Epithelial cell of esophagus (primary cell): ENCODE data around the gene TUBGCP6.
A peak's percentile ranks its signal among the peaks of the same experiment; 100 is the strongest.

ENCODE experiments used
- DNase-seq: peaks from one replicate; pipeline ENCODE4 v3.0.0; 2010; ENCODE audit warnings: low read depth
- H3K4me3 ChIP-seq: 2 replicates; pipeline ENCODE4 v1.5.1; 2011; ENCODE audit warnings: mild to moderate bottlenecking, low read length, control low read depth
- TF ChIP-seq, protein P1 (sequence below): IDR thresholded peaks from 2 replicates; pipeline ENCODE4 v1.5.1; 2011; ENCODE audit warnings: low read depth, mild to moderate bottlenecking, low read length, control low read depth, inconsistent platforms; ENCODE audit not compliant: insufficient read depth; ENCODE audit errors: missing control alignments

The TUBGCP6 gene

DNA sequence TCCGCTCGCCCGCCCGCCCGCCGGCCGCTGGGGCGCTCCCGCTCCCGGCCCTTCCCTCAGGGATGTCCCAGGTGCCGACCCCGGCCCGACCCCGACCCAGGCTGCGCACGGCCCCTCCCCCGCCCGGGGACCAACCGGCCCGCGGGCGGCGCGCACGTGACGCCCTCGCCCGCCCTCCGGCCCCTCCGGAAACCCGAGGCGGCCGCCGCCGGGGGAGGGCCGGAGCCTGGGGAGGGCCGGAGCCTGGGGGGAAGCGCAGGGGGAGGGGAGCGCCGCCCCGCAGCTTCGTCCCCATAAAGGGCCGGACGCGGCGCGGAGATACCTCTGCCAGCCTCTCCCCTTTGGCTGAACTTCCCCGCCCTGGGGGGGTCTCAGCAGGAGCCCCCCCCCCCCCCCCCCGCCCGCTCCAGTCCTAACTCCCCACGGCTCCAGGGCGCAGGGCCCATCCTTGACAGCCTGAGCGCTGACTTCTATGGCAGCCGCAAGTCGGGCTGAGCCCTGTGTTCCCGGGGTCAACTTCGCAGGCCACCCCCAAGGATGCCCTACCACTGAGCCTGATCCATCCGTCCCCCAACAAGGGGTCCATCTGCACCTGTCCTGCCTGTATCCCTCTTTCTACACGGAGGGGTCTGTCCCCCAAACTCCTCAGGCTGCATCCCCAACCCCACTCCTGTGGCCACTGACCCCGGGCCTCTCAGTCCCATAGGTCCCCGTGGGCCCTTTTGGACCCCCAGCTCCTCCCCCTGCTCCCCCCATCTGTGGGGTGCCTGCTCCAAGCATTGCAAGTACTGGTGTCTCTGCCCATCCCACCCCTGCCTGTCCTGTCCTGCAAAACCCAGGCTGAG, 17.0 kb upstream of the TUBGCP6 start, which contains the start of gene MAPK12:
Gene MAPK12 (minus strand): TSS at position 69 of the 845 bp plus-strand sequence. CDS start 174 bp downstream, outside the sequence.
- no peak for DNase-seq
- H3K4me3 ChIP-seq: peak within 1 kb of the TSS; percentile 53
- TF ChIP-seq, protein P1, sequence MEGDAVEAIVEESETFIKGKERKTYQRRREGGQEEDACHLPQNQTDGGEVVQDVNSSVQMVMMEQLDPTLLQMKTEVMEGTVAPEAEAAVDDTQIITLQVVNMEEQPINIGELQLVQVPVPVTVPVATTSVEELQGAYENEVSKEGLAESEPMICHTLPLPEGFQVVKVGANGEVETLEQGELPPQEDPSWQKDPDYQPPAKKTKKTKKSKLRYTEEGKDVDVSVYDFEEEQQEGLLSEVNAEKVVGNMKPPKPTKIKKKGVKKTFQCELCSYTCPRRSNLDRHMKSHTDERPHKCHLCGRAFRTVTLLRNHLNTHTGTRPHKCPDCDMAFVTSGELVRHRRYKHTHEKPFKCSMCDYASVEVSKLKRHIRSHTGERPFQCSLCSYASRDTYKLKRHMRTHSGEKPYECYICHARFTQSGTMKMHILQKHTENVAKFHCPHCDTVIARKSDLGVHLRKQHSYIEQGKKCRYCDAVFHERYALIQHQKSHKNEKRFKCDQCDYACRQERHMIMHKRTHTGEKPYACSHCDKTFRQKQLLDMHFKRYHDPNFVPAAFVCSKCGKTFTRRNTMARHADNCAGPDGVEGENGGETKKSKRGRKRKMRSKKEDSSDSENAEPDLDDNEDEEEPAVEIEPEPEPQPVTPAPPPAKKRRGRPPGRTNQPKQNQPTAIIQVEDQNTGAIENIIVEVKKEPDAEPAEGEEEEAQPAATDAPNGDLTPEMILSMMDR: no peak

DNA sequence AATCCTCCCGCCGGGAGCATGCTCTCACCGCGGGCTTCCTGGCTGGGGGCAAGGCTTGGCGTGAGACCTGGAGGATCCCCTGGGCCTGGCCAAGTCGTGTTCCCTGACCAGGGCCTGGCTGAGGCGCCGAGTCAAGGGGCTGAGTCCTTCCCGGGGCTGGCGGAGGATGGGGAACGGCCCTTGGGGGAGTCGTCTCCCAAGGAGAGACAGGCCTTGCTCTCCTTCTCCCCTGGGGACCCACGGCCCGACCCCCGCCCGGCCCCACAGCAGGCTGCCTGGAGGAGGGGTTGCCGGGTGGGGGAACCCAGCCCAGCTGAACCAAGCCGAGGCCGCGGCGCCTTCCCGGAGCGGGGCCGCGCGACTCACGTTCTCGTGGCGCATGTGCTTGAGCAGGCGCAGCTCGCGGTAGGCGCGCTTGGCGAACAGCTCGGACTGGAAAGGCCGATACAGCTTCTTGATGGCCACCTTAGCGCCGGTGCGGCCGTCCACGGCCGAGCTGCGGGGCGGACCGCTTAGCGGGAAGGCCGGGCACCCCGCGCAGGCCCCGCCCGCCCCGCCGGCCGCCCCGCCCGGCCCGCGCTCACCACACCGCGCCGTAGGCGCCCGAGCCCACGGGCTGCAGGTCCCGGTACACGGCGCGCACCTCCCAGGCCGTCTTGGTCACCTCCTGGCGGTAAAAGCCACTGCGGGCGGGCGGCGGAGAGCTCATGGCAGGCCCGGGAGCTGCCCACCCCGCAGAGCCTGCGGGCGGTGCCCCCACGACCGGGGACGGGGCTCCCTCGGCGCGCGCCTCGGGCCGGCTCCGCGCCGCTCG, 16.2 kb upstream of the TUBGCP6 start:
- TF ChIP-seq, protein P1: no peak
- H3K4me3 ChIP-seq: peak overlapping the region; percentile 53
- DNase-seq: peak; percentile 73

DNA sequence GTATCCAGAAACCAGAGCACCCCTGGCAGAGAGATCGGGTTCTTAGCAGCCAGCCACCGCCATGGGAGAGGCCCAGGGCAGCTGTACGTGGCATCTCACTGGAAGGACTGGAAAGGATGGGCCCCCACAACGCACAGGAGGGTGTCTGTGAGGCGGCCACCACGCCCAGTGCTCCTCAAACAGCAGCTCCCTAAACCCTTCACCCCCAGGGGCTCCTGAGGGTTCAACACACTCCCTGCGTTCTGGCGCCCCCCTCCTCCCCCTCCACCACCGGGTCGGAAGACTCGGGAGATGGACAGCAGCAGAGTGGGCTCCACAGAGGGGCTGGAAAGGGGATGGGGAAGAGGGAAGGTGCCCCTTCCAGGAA, 15.6 kb upstream of the TUBGCP6 start:
- DNase-seq: no peak
- H3K4me3 ChIP-seq: peak overlapping the region; percentile 53
- TF ChIP-seq, protein P1: no peak

DNA sequence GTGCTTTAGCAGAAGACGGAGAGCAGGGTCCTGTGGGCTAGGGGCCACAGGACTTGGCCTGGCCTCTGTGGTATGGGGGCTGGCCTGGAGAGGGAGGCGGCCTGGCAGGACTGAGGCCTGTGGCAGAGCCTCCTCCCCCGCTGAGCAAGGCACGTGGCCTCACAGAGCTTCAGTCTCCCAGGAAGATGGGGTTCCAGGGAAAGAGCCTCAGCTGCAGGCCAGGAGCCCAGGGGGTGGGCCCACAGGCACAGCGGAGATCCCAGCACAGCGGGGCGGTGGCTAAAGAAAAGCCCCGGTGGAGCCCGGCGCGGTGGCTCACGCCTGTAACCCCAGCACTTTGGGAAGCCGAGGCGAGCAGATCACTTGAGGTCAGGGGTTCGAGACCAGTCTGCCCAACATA, 14.5 kb upstream of the TUBGCP6 start:
- DNase-seq: no peak
- no peak overlapping the region for H3K4me3 ChIP-seq
- TF ChIP-seq, protein P1: no peak

DNA sequence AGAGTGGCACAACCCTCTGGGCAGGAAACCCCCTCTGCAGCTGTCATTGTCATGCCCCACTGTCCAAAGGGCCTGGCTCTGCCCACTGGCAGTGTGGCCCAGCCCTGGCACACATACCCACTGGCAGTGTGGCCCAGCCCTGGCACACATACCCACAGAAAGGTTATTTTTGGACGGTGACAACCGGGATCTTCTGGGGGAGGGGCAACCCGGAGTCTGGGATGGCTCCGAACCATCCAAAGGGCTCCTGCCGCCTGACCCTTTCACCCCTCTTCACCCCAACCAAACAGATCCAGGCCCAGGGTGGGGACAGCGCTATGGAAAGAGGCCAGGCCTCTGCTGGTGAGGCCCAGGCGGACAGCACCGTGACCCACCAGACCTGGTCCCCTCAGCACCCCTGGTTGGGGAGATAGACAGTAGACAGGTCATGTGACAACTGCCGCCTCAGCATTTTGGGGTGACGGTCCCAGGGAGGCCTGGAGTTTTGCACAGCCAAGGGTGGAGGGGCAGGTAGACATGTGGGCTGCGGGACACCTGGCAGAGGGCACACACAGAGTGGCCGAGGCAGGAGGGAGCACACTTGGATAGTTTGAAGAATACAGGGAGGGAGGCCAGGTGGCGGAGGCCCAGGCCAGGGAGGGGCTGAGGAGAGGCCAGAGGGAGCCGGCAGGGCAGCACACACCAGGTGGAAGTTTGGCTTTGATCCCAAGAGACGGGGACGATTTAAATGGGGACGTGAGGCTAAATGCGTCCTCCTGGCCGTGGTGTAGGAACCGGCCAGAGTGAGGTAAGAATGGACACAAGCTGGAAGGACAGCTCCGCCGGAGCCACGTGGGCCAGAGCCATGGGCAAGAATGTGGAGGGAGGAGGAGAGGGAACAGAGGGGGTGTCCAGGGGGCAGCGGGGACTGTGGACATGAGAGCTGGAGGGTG, 13.8 kb upstream of the TUBGCP6 start:
- DNase-seq: no peak
- TF ChIP-seq, protein P1: no peak
- H3K4me3 ChIP-seq: no peak overlapping the region

DNA sequence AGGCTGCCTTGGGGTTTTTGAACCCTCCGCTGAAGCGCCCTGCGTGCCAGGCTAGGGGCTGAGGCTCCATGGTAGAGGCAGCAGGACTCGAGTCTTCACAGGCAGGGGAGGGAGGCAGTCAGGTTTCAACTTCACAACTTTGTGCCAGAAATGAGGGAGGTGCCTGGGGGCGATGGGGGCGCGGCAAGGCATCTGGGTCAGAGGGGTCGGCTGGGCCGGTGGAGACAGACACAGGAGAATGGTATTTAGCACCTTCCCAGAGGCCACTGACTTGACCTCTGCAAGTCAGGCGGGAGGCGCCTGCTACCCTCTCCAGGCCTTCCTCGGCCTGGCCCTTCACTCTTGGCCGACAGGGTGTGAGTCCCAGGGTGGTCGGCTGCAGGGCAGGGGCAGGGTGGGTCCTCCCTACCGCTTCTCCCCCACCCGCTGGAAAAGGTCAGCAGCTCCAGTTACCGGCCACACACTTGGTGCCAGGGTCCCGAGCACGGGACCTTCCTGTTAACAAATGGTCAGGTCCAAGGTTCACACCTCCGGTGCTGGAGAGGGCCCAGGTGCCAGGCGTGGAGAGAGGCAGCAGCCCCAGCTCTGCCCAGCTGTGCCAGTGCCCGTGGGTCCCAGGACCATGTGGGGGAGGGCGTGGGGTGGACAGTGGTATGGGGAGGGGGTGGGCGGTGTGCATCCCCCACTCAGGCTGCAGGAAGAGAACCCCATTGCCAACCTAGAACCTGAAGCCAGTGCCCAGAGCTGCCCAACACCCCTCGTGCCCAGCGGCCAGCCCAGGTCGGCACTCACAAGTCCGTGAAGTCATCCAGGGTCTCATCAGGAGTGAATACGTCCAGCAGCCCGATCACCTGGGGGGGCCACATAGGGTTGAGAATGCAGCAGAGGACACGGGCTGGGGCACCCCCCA, 12.9 kb upstream of the TUBGCP6 start:
- H3K4me3 ChIP-seq: no peak overlapping the region
- DNase-seq: no peak
- TF ChIP-seq, protein P1: no peak
